Vagina (tissue), 2 donors: ENCODE results near the gene COX8A. TPM values are rescaled to one million over a fixed set of nuclear protein-coding genes. Genes with fewer than 3 reads are reported as not detected.
"Not testable (repeated sequence)": the region's sequence is repeated elsewhere in the genome, so short reads cannot be mapped to it uniquely, and the experiment has no call there.

Experiments used
- DNase-seq, 2 donors: peaks; one replicate each; pipeline ENCODE4 v3.0.0-alpha.2; 2017; ENCODE audit errors: extremely low spot score in 2 of 2
- H3K27ac ChIP-seq: fragments of 200-600 bp; sonication (generic); one replicate; pipeline ENCODE4 v1.5.1; 2019
- H3K27me3 ChIP-seq: fragments of 200-600 bp; sonication (generic); one replicate; pipeline ENCODE4 v1.5.1; 2019
- H3K36me3 ChIP-seq, 2 donors: fragments of 200-600 bp; sonication (generic); one replicate each; pipeline ENCODE4 v1.5.1; 2017 to 2019
- H3K4me1 ChIP-seq: fragments of 200-600 bp; sonication (generic); one replicate; pipeline ENCODE4 v1.5.1; 2019
- H3K4me3 ChIP-seq, 2 donors: fragments of 200-600 bp; sonication (generic); 1 replicate in 1 of 2; 2 replicates in 1 of 2; pipeline ENCODE4 v1.5.1; 2016 to 2019
- H3K9me3 ChIP-seq: fragments of 200-600 bp; sonication (generic); one replicate; pipeline ENCODE4 v1.5.1; 2019
- POLR2A ChIP-seq, 2 donors: fragments of 450-650 bp; IDR thresholded peaks; one replicate each; pipeline ENCODE4 v1.6.1; 2017; ENCODE audit warnings: antibody characterized with exemption in 2 of 2, mild to moderate bottlenecking in 2 of 2, moderate library complexity in 2 of 2
- POLR2AphosphoS5 ChIP-seq, 2 donors: sonication (generic); formaldehyde crosslinking; IDR thresholded peaks; one replicate each; pipeline ENCODE4 v1.9.0; 2017; ENCODE audit warnings: antibody characterized with exemption in 2 of 2, mild to moderate bottlenecking in 2 of 2, low read depth in 1 of 2; ENCODE audit not compliant: insufficient read depth in 1 of 2
- intact Hi-C: fragments of 100-400 bp; cut with DNase I; formaldehyde crosslinking; loops from one replicate; pipeline ENCODE4 v1.15.1; 2023
- total RNA-seq: library from RNA; depleted of rRNA; stranded (reverse); fragments of >200 nt; gene quantifications from one replicate; pipeline ENCODE4 v1.2.3, GENCODE V29; 2016
- TF ChIP-seq, protein P1 (sequence below), 3 experiments: fragments of 450-650 bp in 2 of 3; fragments of 200-600 bp in 1 of 3; sonication (generic) in 1 of 3; IDR thresholded peaks; one replicate each; pipeline ENCODE4 v1.5.1; 2017 to 2019; ENCODE audit warnings: antibody characterized with exemption in 3 of 3, mild to moderate bottlenecking in 2 of 3, moderate library complexity in 2 of 3

The COX8A gene
- total RNA-seq, 1 donor from 2014 or later: 383 TPM

DNA sequence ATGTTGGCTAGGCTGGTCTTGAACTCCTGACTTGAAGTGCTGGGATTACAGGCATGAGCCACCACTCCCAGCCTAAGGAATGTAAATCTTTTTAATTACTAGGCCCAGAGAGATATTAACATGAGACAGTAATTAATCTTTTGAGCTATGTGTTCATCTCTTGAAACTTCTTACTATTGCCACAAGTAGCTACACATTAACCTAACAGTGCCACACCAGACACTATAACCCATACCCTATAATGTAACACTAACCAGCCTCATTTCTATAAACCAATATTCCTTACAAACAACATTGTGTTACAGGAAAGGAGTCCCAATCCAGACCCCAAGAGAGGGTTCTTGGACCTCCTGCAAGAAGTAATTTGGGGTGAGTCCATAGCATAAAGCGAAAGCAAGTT, 8.0 kb upstream of the COX8A start:
- intact Hi-C loops: no loop called here
- no peak overlapping the region for H3K27ac ChIP-seq
- H3K9me3 ChIP-seq: no peaks in the 10 kb centered on the region
- H3K4me3 ChIP-seq: no peak overlapping the region
- H3K4me1 ChIP-seq: peaks cover 10% of the 10 kb centered on the region
- no peaks in the 10 kb centered on the region for H3K27me3 ChIP-seq
- no peaks in the 10 kb centered on the region for H3K36me3 ChIP-seq
- no peak for DNase-seq
- TF ChIP-seq, protein P1, sequence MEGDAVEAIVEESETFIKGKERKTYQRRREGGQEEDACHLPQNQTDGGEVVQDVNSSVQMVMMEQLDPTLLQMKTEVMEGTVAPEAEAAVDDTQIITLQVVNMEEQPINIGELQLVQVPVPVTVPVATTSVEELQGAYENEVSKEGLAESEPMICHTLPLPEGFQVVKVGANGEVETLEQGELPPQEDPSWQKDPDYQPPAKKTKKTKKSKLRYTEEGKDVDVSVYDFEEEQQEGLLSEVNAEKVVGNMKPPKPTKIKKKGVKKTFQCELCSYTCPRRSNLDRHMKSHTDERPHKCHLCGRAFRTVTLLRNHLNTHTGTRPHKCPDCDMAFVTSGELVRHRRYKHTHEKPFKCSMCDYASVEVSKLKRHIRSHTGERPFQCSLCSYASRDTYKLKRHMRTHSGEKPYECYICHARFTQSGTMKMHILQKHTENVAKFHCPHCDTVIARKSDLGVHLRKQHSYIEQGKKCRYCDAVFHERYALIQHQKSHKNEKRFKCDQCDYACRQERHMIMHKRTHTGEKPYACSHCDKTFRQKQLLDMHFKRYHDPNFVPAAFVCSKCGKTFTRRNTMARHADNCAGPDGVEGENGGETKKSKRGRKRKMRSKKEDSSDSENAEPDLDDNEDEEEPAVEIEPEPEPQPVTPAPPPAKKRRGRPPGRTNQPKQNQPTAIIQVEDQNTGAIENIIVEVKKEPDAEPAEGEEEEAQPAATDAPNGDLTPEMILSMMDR (IDR thresholded peaks at IDR 0.05): no peak
- no peak for TF ChIP-seq POLR2AphosphoS5 (IDR thresholded peaks at IDR 0.05; ENCODE audit: insufficient read depth in 1 of 2, low read depth in 1 of 2)
- TF ChIP-seq POLR2A (IDR thresholded peaks at IDR 0.05): no peak

DNA sequence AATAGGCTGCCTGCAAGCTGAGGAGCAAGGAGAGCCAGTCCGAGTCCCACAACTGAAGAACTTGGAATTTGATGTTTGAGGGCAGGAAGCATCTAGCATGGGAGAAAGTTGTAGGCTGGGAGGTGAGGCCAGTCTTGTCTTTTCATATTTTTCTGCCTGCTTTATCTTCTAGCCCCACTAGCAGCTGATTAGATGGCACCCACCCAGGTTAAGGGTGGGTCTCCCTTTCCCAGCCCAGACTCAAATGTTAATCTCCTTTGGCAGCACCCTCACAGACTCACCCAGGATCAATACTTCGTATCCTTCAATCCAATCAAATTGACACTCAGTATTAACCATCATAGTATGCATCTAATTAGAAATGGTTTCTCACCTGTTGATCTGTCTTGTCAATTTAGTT, 5.0 kb upstream of the COX8A start:
- intact Hi-C loops: no loop called here
- Histone ChIP-seq H3K4me3 (no peak overlapping the region), H3K27me3 (no peaks in the 10 kb centered on the region), H3K36me3 (no peaks in the 10 kb centered on the region), H3K9me3 (no peaks in the 10 kb centered on the region), H3K27ac (no peak overlapping the region), H3K4me1 (no peaks in the 10 kb centered on the region)
- TF ChIP-seq, protein P1 (IDR thresholded peaks at IDR 0.05): no peak
- TF ChIP-seq POLR2A (IDR thresholded peaks at IDR 0.05) (no peak), POLR2AphosphoS5 (IDR thresholded peaks at IDR 0.05; ENCODE audit: insufficient read depth in 1 of 2, low read depth in 1 of 2) (no peak)
- DNase-seq: no peak

GRCh38 chr11:63970902-63971301, 3.5 kb upstream of the COX8A start:
- Histone ChIP-seq H3K27me3 (no peaks in the 10 kb centered on the region), H3K9me3 (no peaks in the 10 kb centered on the region), H3K27ac (no peak overlapping the region), H3K4me3 (no peak overlapping the region), H3K36me3 (no peaks in the 10 kb centered on the region), H3K4me1 (peaks cover 9% of the 10 kb centered on the region)
- intact Hi-C loops: no loop called here
- TF ChIP-seq, protein P1 (IDR thresholded peaks at IDR 0.05): no peak
- TF ChIP-seq POLR2AphosphoS5 (IDR thresholded peaks at IDR 0.05; ENCODE audit: insufficient read depth in 1 of 2, low read depth in 1 of 2) (no peak), POLR2A (IDR thresholded peaks at IDR 0.05) (no peak)
- DNase-seq: no peak

DNA sequence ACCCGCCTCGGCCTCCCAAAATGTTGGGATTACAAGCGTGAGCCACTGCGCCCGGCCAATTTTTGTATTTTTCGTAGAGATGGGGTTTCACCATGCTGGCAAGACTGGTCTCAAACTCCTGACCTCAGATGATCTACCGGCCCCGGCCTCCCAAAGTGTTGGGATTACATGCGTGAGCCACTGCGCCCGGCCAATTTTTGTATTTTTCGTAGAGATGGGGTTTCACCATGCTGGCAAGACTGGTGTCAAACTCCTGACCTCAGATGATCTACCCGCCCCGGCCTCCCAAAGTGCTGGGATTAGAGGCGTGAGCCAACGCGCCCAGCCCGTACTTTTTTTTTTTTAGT, 535 bp upstream of the COX8A start:
- H3K27ac ChIP-seq, H3K9me3 ChIP-seq, DNase-seq, H3K36me3 ChIP-seq, H3K27me3 ChIP-seq, intact Hi-C loops: not testable (repeated sequence)
- peaks cover 30% of the 10 kb centered on the region for H3K4me1 ChIP-seq
- H3K4me3 ChIP-seq: peak overlapping the region in 1 of 2 donors; percentile 77

DNA sequence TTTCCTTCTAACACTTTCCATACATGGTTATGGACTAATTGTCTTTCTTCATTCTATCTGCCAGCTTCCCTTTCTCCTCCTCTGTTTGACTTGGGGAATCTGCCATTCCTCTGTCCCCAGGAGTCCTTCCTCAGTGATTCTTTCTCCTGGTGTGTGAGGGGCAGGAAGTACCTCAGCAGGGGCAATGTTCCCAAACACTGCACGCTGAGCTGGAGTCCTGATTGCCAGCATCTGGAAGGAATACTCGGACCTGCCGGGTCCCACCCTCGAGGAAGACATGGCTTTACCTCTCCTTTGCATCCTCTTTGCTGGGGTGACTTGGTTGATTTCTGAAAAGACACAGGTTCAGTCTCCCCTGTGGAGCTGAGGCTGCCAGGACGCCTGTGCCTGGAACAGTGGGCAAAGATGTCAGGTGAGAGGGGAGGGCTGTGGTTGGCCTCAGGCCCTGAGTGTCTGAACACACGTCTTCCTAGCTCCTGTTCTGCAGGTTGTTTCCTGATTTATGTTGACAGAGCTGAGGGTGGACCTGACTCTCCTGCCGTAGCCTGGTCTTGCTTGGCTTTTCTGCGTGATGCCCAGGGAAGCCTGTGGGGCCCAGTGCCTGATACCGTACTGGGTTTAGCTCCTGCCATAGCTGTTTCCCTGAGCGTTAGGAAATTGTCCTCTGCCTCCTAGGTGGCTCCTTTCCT, 4.3 kb downstream of the COX8A start:
- Histone ChIP-seq H3K4me3 (no peak overlapping the region), H3K9me3 (no peaks in the 10 kb centered on the region), H3K27me3 (no peaks in the 10 kb centered on the region), H3K36me3 (peaks cover 0 to 5% of the 10 kb centered on the region in 2 donors), H3K4me1 (peaks cover 37% of the 10 kb centered on the region), H3K27ac (no peak overlapping the region)
- no peak for DNase-seq
- intact Hi-C loops: no loop called here
- TF ChIP-seq POLR2AphosphoS5 (IDR thresholded peaks at IDR 0.05; ENCODE audit: insufficient read depth in 1 of 2, low read depth in 1 of 2) (no peak), POLR2A (IDR thresholded peaks at IDR 0.05) (no peak)

GRCh38 chr11:63979426-63979825, 5.0 kb downstream of the COX8A start:
- no peak overlapping the region for H3K27ac ChIP-seq

More at GRCh38 chr11:63979426-63979825, 5.0 kb downstream of the COX8A start:
- intact Hi-C loops: no loop called here
- H3K4me1 ChIP-seq: peaks cover 37% of the 10 kb centered on the region
- H3K9me3 ChIP-seq: no peaks in the 10 kb centered on the region
- no peak for DNase-seq
- TF ChIP-seq POLR2A (IDR thresholded peaks at IDR 0.05) (no peak), POLR2AphosphoS5 (IDR thresholded peaks at IDR 0.05; ENCODE audit: insufficient read depth in 1 of 2, low read depth in 1 of 2) (no peak)
- TF ChIP-seq, protein P1 (IDR thresholded peaks at IDR 0.05): no peak
- H3K4me3 ChIP-seq: no peak overlapping the region
- peaks cover 0 to 5% of the 10 kb centered on the region in 2 donors for H3K36me3 ChIP-seq
- no peaks in the 10 kb centered on the region for H3K27me3 ChIP-seq
